ENCODE results near the gene GALNT16. TPM values are rescaled to one million over a fixed set of nuclear protein-coding genes. Genes with fewer than 3 reads are reported as not detected.

Gene GALNT16
- total RNA-seq, 2 experiments from 2014 or later, result 0.09 TPM; not detected in 1

DNA sequence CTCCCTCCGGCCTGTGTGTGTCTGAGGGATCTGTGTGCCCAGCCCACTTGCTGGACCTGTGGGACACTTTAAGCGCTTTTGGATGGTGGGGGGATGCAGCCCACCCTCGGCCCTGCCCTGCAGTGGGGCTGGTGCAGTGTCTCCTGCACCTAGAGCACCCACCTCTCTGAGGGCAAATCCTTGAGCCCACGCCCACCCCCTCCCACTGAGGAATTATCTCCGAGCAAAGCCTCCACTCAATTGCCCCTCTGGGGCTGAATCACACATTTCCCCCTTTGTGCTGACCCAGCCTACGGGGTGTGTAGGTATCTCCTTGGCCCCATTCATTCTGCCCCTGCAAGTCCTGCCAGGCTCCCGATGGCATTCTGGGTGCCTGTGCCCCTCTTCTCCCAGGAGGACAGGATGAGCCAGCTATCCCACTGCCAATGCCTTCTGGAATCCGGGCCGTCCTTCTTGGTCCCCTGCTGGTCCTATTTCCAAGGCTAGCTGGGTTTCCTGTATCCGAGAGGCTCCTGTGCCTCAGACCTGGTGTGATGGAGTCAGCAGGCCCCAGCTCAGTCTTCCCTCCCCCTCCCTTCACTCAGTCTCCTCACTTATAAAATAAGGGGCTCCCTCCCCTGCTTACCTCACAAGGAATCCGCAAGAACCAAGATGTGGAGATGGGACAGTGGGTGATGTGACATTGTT, 89.3 kb downstream of the GALNT16 start:
- DNase-seq (ENCODE audit: low spot score), result no peak
- TF ChIP-seq CTCF (conservative IDR thresholded peaks at IDR 0.05; ENCODE audit: low read length) (no peak), EZH2phosphoT487 (IDR thresholded peaks at IDR 0.05; ENCODE audit: borderline replicate concordance, low read depth, low read length) (no peak)
- Histone ChIP-seq H4K20me1 (ENCODE audit: insufficient read depth, low read length) (no peaks in the 10 kb centered on the region), H3K79me2 (ENCODE audit: insufficient read depth, low read depth, low read length) (no peaks in the 10 kb centered on the region), H3K4me1 (ENCODE audit: insufficient read depth, low read length, poor library complexity, severe bottlenecking) (peaks cover 15% of the 10 kb centered on the region), H3K9me3 (ENCODE audit: low read length) (no peaks in the 10 kb centered on the region), H3K4me2 (ENCODE audit: low read length) (no peak overlapping the region), H3K9me2 (ENCODE audit: insufficient read depth, low read length) (no peaks in the 10 kb centered on the region), H3K4me3 (ENCODE audit: low read depth, low read length, poor library complexity, severe bottlenecking) (no peak overlapping the region), H3K36me3 (ENCODE audit: insufficient read depth, low read length) (no peaks in the 10 kb centered on the region), H2AFZ (ENCODE audit: low read length) (no peak overlapping the region), H3K27ac (ENCODE audit: low read depth, low read length, poor library complexity, severe bottlenecking) (no peak overlapping the region)
- ChIA-PET CTCF (ENCODE audit: unreplicated experiment) (no interaction called here), POLR2A (no interaction called here)
- BruUV-seq (replicated peaks), result no TSS peak
- intact Hi-C loops (cut with micrococcal nuclease; ENCODE audit: unreplicated experiment), result no loop called here

DNA sequence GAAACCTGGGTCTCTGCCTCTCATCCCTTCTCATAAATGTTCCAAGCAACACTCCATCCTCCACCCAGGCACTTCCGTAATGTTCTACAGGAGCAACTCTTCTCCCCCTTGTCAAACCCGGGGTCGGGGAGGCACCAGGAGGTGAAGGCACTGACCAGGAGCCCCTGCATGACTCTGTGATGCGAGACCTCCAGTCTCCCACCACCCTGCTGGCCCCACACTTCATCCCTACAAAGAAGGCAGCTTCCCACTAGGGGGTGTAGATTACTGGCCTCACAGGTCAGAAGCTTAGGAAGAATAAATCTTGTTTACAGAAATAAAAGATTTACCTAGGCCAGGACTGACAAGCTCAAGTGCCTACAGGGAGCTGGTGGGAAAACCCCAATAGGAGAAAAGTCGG, 90.9 kb downstream of the GALNT16 start:
- ChIA-PET CTCF (ENCODE audit: unreplicated experiment) (no interaction called here), POLR2A (interaction anchor here (0.5 kb wide), 1 partner anchor 138 kb away, joined by 4 read pairs; no protein-coding TSS in a partner anchor)
- TF ChIP-seq CTCF (conservative IDR thresholded peaks at IDR 0.05; ENCODE audit: low read length) (0 out of 2 replicates have a peak, but pooled peaks have one; percentile 22), EZH2phosphoT487 (IDR thresholded peaks at IDR 0.05; ENCODE audit: borderline replicate concordance, low read depth, low read length) (no peak)
- Histone ChIP-seq H3K4me2 (ENCODE audit: low read length) (no peak overlapping the region), H4K20me1 (ENCODE audit: insufficient read depth, low read length) (no peaks in the 10 kb centered on the region), H3K79me2 (ENCODE audit: insufficient read depth, low read depth, low read length) (no peaks in the 10 kb centered on the region), H3K9me2 (ENCODE audit: insufficient read depth, low read length) (no peaks in the 10 kb centered on the region), H3K27ac (ENCODE audit: low read depth, low read length, poor library complexity, severe bottlenecking) (no peak overlapping the region), H3K36me3 (ENCODE audit: insufficient read depth, low read length) (no peaks in the 10 kb centered on the region), H3K9me3 (ENCODE audit: low read length) (no peaks in the 10 kb centered on the region), H2AFZ (ENCODE audit: low read length) (no peak overlapping the region), H3K4me3 (ENCODE audit: low read depth, low read length, poor library complexity, severe bottlenecking) (no peak overlapping the region), H3K4me1 (ENCODE audit: insufficient read depth, low read length, poor library complexity, severe bottlenecking) (peaks cover 31% of the 10 kb centered on the region)
- DNase-seq (ENCODE audit: low spot score), result no peak
- BruUV-seq (replicated peaks), result no TSS peak
- intact Hi-C loops (cut with micrococcal nuclease; ENCODE audit: unreplicated experiment), result loop anchor here (5.0 kb wide), 1 partner anchor 109 kb away; no protein-coding TSS in a partner anchor

GRCh38 chr14:69351385-69351784, 91.4 kb downstream of the GALNT16 start:
- peak; percentile 53 for DNase-seq (ENCODE audit: low spot score)
- no peaks in the 10 kb centered on the region for H3K9me2 ChIP-seq (ENCODE audit: insufficient read depth, low read length)
- no peaks in the 10 kb centered on the region for H3K79me2 ChIP-seq (ENCODE audit: insufficient read depth, low read depth, low read length)
- H3K4me3 ChIP-seq (ENCODE audit: low read depth, low read length, poor library complexity, severe bottlenecking), result no peak overlapping the region
- peaks cover 34% of the 10 kb centered on the region for H3K4me1 ChIP-seq (ENCODE audit: insufficient read depth, low read length, poor library complexity, severe bottlenecking)
- BruUV-seq (replicated peaks), result no TSS peak
- H2AFZ ChIP-seq (ENCODE audit: low read length), result no peak overlapping the region
- H4K20me1 ChIP-seq (ENCODE audit: insufficient read depth, low read length), result no peaks in the 10 kb centered on the region
- no peak overlapping the region for H3K4me2 ChIP-seq (ENCODE audit: low read length)
- TF ChIP-seq CTCF (conservative IDR thresholded peaks at IDR 0.05; ENCODE audit: low read length), result no peak
- TF ChIP-seq EZH2phosphoT487 (IDR thresholded peaks at IDR 0.05; ENCODE audit: borderline replicate concordance, low read depth, low read length), result no peak
- no peak overlapping the region for H3K27ac ChIP-seq (ENCODE audit: low read depth, low read length, poor library complexity, severe bottlenecking)
- no peaks in the 10 kb centered on the region for H3K9me3 ChIP-seq (ENCODE audit: low read length)
- ChIA-PET CTCF (ENCODE audit: unreplicated experiment) (no interaction called here), POLR2A (interaction anchor here (0.5 to 0.6 kb wide), 2 partner anchors 28 to 138 kb away, joined by 3 to 4 read pairs; no protein-coding TSS in a partner anchor)
- H3K36me3 ChIP-seq (ENCODE audit: insufficient read depth, low read length), result no peaks in the 10 kb centered on the region
- intact Hi-C loops (cut with micrococcal nuclease; ENCODE audit: unreplicated experiment), result loop anchor here (5.0 kb wide), 1 partner anchor 109 kb away; no protein-coding TSS in a partner anchor

Data from OCI-LY7 (cell line).